Epithelial cell of prostate (primary cell): ENCODE data around the gene TRIM65.
"Not testable (repeated sequence)": the region's sequence is repeated elsewhere in the genome, so short reads cannot be mapped to it uniquely, and the experiment has no call there.

ENCODE experiments used
- DNase-seq: peaks from one replicate; pipeline ENCODE4 v3.0.0-alpha.2; 2011; ENCODE audit warnings: low read depth, low spot score
- H3K27ac ChIP-seq: fragments of 450-650 bp; 2 replicates; pipeline ENCODE4 v1.5.1; 2017; ENCODE audit warnings: mild to moderate bottlenecking

The TRIM65 gene

GRCh38 chr17:75855310-75856061 lies 41.3 kb downstream of the TRIM65 start, which contains the start of gene WBP2:
Gene WBP2, minus strand, starts transcription at chr17:75855335. Its CDS starts 38 bp downstream, at chr17:75855297.
- peak; percentile 99 for DNase-seq
- peak within 1 kb of the TSS; percentile 83 for H3K27ac ChIP-seq

GRCh38 chr17:75854881-75855309 lies 41.9 kb downstream of the TRIM65 start:
- DNase-seq = no peak
- peak overlapping the region; percentile 83 for H3K27ac ChIP-seq

- DNase-seq = no peak
- peak overlapping the region; percentile 83 for H3K27ac ChIP-seq
Measured at GRCh38 chr17:75854101-75854748, 42.5 kb downstream of the TRIM65 start.

GRCh38 chr17:75853433-75853832 lies 43.3 kb downstream of the TRIM65 start:
- DNase-seq = no peak
- peak overlapping the region; percentile 83 for H3K27ac ChIP-seq

- not testable (repeated sequence) for DNase-seq, H3K27ac ChIP-seq
Measured at GRCh38 chr17:75851693-75851991, 45.1 kb downstream of the TRIM65 start.

GRCh38 chr17:75850928-75851692 lies 45.6 kb downstream of the TRIM65 start:
- no peak overlapping the region for H3K27ac ChIP-seq
- no peak for DNase-seq

GRCh38 chr17:75849724-75850123 lies 47.0 kb downstream of the TRIM65 start:
- no peak overlapping the region for H3K27ac ChIP-seq
- DNase-seq = no peak

GRCh38 chr17:75849279-75849646 lies 47.5 kb downstream of the TRIM65 start:
- DNase-seq = no peak
- H3K27ac ChIP-seq = no peak overlapping the region

- no peak for DNase-seq
- no peak overlapping the region for H3K27ac ChIP-seq
Measured at GRCh38 chr17:75848523-75849278, 48.0 kb downstream of the TRIM65 start.

GRCh38 chr17:75847614-75848522 lies 48.9 kb downstream of the TRIM65 start:
- no peak overlapping the region for H3K27ac ChIP-seq
- DNase-seq = no peak

GRCh38 chr17:75846692-75847613 lies 49.8 kb downstream of the TRIM65 start:
- peak overlapping the region; percentile 87 for H3K27ac ChIP-seq
- DNase-seq = no peak

- H3K27ac ChIP-seq = peak overlapping the region; percentile 87
- no peak for DNase-seq
Measured at GRCh38 chr17:75845933-75846691, 50.6 kb downstream of the TRIM65 start.

GRCh38 chr17:75845058-75845711 lies 51.6 kb downstream of the TRIM65 start:
- peak; percentile 53 for DNase-seq
- H3K27ac ChIP-seq = peak overlapping the region; percentile 87

GRCh38 chr17:75844530-75845057 lies 52.2 kb downstream of the TRIM65 start:
- DNase-seq = peak; percentile 41
- H3K27ac ChIP-seq = peak overlapping the region; percentile 87

GRCh38 chr17:75843577-75844529 lies 52.9 kb downstream of the TRIM65 start, which contains the start of gene UNC13D:
Gene UNC13D, minus strand, starts transcription at chr17:75844404. Its CDS starts 67 bp downstream, at chr17:75844337.
- DNase-seq = no peak
- peak within 1 kb of the TSS; percentile 87 for H3K27ac ChIP-seq
